ENCODE results near the gene TPK1. TPM values are rescaled to one million over a fixed set of nuclear protein-coding genes. Genes with fewer than 3 reads are reported as not detected.

Gene TPK1
- total RNA-seq, 1 donor from 2014 or later = 20.0 TPM

DNA sequence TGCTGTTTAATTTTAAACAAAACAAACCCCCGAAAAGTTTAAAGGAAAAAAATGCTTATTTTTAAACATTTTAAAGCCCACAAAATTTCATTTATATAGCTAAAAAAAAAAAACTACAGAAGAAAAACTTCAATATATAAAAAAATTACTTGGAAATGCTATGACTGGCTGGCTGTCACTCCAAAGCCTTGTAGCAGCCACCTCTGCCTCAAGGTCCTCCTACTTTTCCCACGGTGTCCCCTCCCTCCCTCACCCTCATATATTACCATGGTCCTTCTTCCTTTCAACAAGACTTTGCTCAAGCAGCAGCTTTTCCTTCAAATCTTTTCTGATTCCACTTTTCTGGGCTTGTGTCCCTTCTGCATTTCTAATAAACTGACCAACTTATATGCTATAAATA, 122.0 kb downstream of the TPK1 start:
- peaks cover 8% of the 10 kb centered on the region for H3K36me3 Mint-ChIP-seq (ENCODE audit: low read depth)
- DNase-seq (no peak), ATAC-seq (ENCODE audit: low read depth) (no peak)
- no peak for TF ChIP-seq CTCF (IDR thresholded peaks at IDR 0.05)
- peaks cover 3% of the 10 kb centered on the region for H3K9me3 Mint-ChIP-seq
- H3K4me1 Mint-ChIP-seq = no peaks in the 10 kb centered on the region
- intact Hi-C loops (cut with micrococcal nuclease) = no loop called here
- no peak overlapping the region for H3K4me3 Mint-ChIP-seq
- H3K27me3 Mint-ChIP-seq = no peaks in the 10 kb centered on the region
- H3K27ac Mint-ChIP-seq = no peak overlapping the region
- POLR2A ChIA-PET = no interaction called here
- CTCF ChIA-PET = no interaction called here

DNA sequence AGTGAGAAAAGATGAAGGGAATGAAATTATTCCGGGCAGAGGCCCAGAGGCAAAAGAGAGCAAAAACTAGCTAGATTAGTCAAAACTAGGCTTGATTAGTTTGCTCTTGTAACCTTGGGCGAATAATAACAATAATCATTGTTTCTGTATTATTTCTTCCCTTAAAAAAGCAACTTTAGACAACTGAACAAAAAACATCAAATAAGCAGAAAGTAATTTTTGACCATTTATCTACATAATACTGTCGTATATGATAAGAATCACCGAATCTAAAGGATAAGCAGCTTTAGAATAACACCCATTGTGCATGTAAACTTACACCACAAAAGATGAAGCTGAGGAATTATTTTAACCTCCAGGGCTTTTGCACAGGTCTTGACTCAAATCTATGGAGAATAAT, 125.1 kb downstream of the TPK1 start:
- Mint-ChIP-seq H3K4me1 (no peaks in the 10 kb centered on the region), H3K4me3 (no peak overlapping the region), H3K9me3 (no peaks in the 10 kb centered on the region), H3K36me3 (ENCODE audit: low read depth) (peaks cover 2% of the 10 kb centered on the region), H3K27me3 (no peaks in the 10 kb centered on the region), H3K27ac (no peak overlapping the region)
- intact Hi-C loops (cut with micrococcal nuclease) = no loop called here
- CTCF ChIA-PET = no interaction called here
- POLR2A ChIA-PET = no interaction called here
- no peak for TF ChIP-seq CTCF (IDR thresholded peaks at IDR 0.05)
- DNase-seq = no peak
- no peak for ATAC-seq (ENCODE audit: low read depth)

DNA sequence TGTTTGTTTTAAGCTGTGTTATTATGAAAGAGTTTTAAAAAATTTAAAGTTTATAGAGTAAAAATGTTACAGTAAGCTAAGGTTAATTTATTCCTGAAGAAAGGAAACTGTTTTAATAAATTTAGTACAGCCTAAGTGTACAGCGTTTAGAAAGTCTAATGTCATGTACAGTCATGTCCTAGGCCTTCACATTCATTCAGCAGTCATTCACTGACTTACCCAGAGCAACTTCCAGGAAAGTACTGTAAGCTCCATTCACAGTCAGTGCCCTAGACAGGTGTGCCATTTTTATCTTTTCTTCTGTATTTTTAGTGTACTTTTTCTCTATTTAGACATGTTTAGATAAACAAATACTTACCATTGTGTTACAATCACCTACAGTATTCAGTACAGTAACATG, 126.8 kb downstream of the TPK1 start:
- DNase-seq = no peak
- H3K9me3 Mint-ChIP-seq = no peaks in the 10 kb centered on the region
- H3K36me3 Mint-ChIP-seq (ENCODE audit: low read depth) = peaks cover 8% of the 10 kb centered on the region
- H3K27ac Mint-ChIP-seq = no peak overlapping the region
- CTCF ChIA-PET = no interaction called here
- no peaks in the 10 kb centered on the region for H3K27me3 Mint-ChIP-seq
- intact Hi-C loops (cut with micrococcal nuclease) = no loop called here
- no peak for TF ChIP-seq CTCF (IDR thresholded peaks at IDR 0.05)
- H3K4me1 Mint-ChIP-seq = no peaks in the 10 kb centered on the region
- POLR2A ChIA-PET = no interaction called here
- ATAC-seq (ENCODE audit: low read depth) = no peak
- no peak overlapping the region for H3K4me3 Mint-ChIP-seq

DNA sequence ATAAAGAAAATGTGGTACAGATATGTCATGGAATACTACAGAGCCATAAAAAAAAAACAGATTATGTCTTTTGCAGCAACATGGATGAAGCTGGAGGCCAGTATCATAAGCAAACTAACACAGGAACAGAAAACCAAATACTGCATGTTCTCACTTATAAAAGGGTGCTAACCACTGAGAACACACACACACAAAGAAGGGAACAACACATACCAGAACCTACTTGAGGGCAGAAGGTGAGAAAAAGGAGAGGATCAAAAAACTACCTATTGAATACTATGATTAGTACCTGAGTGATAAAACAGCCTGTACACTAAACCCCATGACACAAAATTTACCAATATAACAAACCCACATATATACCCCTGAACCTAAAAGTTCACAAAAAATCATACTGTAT, 144.6 kb downstream of the TPK1 start:
- TF ChIP-seq CTCF (IDR thresholded peaks at IDR 0.05) = no peak
- no peak overlapping the region for H3K27ac Mint-ChIP-seq
- DNase-seq (no peak), ATAC-seq (ENCODE audit: low read depth) (no peak)
- no peak overlapping the region for H3K4me3 Mint-ChIP-seq
- no peaks in the 10 kb centered on the region for H3K4me1 Mint-ChIP-seq
- no peaks in the 10 kb centered on the region for H3K27me3 Mint-ChIP-seq
- intact Hi-C loops (cut with micrococcal nuclease) = no loop called here
- no peaks in the 10 kb centered on the region for H3K9me3 Mint-ChIP-seq
- CTCF ChIA-PET = no interaction called here
- POLR2A ChIA-PET = no interaction called here
- H3K36me3 Mint-ChIP-seq (ENCODE audit: low read depth) = peaks cover 4% of the 10 kb centered on the region

DNA sequence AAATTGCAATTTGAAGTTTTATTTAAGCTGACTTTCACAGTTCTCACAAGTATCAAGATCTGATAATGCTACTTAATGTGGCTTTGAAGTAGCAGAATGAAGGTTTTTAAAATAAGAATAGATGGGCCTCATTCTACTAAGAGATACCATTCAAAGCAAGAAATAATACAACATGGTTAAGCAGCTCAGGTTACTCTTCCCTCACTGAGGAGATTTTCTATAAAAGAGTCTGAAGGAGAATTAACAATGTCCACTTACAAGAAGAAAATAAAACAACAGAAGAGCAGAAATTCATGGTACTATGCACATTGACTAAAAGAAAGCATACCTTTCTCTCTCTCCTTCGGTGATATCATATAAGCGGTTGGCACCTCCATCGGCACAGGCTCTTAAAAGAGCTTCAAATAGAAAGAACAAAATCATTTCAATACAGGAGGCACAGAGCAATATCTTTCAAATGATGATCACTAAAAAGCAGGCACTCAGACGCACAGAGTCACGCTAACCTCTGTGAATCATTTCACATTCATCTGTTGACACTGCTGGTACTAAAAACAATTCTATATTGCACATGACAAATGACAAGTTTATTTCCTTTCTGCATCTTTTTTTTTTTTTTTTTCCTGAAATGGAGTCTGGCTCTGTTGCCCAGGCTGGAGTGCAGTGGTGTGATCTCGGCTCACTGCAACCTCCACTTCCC, 153.1 kb downstream of the TPK1 start:
- POLR2A ChIA-PET = no interaction called here
- no peaks in the 10 kb centered on the region for H3K4me1 Mint-ChIP-seq
- DNase-seq = no peak
- H3K9me3 Mint-ChIP-seq = no peaks in the 10 kb centered on the region
- no peak overlapping the region for H3K4me3 Mint-ChIP-seq
- no peak for ATAC-seq (ENCODE audit: low read depth)
- H3K27me3 Mint-ChIP-seq = no peaks in the 10 kb centered on the region
- H3K36me3 Mint-ChIP-seq (ENCODE audit: low read depth) = peaks cover 11% of the 10 kb centered on the region
- intact Hi-C loops (cut with micrococcal nuclease) = no loop called here
- TF ChIP-seq CTCF (IDR thresholded peaks at IDR 0.05) = no peak
- no peak overlapping the region for H3K27ac Mint-ChIP-seq
- CTCF ChIA-PET = no interaction called here
